Left lung (tissue), 10 donors: ENCODE measurements around the gene KCNIP4. TPM values are rescaled to one million over a fixed set of nuclear protein-coding genes. Genes with fewer than 3 reads are reported as not detected.

Experiments used
- ATAC-seq: fragments of 200-7000 bp; cut with Tn5 transposase; one replicate; pipeline ENCODE4 v1.9.1; 2020; ENCODE audit warnings: moderate library complexity
- DNase-seq, 4 donors: peaks; one replicate each; pipeline ENCODE4 v3.0.0-alpha.2; 2013 to 2020
- H3K27ac ChIP-seq, 2 donors: fragments of 200-600 bp; sonication (generic) in 1 of 2; one replicate each; pipeline versions ENCODE4 v1.5.0 to v1.8.0; 2020 to 2021
- H3K27me3 ChIP-seq, 2 donors: fragments of 200-600 bp; sonication (generic) in 1 of 2; one replicate each; pipeline versions ENCODE4 v1.5.0 to v1.8.0; 2020 to 2021
- H3K36me3 ChIP-seq, 2 donors: fragments of 200-600 bp; sonication (generic) in 1 of 2; one replicate each; pipeline versions ENCODE4 v1.5.0 to v1.8.0; 2020 to 2021
- H3K4me1 ChIP-seq, 2 donors: fragments of 200-600 bp; one replicate each; pipeline ENCODE4 v1.8.0; 2021
- H3K4me3 ChIP-seq, 2 donors: fragments of 200-600 bp; sonication (generic) in 1 of 2; one replicate each; pipeline versions ENCODE4 v1.5.0 to v1.8.0; 2020 to 2021; ENCODE audit warnings: mild to moderate bottlenecking in 1 of 2
- H3K9me3 ChIP-seq, 2 donors: fragments of 200-600 bp; sonication (generic) in 1 of 2; one replicate each; pipeline versions ENCODE4 v1.5.0 to v1.8.0; 2020 to 2021
- intact Hi-C, 2 donors: fragments of 100-400 bp; cut with DNase I; formaldehyde crosslinking; loops; one replicate each; pipeline versions ENCODE4 v1.11.2 to v1.14.2; 2022
- polyA plus RNA-seq, 6 donors: library from polyadenylated mRNA; unstranded; fragments of 120-200 nt; gene quantifications; one replicate each; pipeline ENCODE4 v1.2.1, GENCODE V29; 2013; ENCODE audit not compliant: insufficient read length in 6 of 6
- total RNA-seq, 2 donors: library from RNA; stranded (reverse); fragmentation: NEBNext Ultra II Directional; extraction: Animal tissue kit (Norgen Biotek cat#: 25700); gene quantifications; one replicate each; pipeline ENCODE4 v1.2.1, GENCODE V29; 2021
- TF ChIP-seq, protein P1 (sequence below), 2 donors: fragments of 200-600 bp; sonication (generic) in 1 of 2; IDR thresholded peaks; one replicate each; pipeline versions ENCODE4 v1.5.0 to v1.8.0; 2021; ENCODE audit warnings: antibody characterized with exemption in 2 of 2
- donor health status: DM: no; HTN: yes; CAD: no.
- donor health status: DM: no; HTN: no; CAD: no.

KCNIP4 gene
- total and polyA plus RNA-seq, 8 donors: 2.8 to 5.4 (median 4.9) TPM; not detected in 2

DNA sequence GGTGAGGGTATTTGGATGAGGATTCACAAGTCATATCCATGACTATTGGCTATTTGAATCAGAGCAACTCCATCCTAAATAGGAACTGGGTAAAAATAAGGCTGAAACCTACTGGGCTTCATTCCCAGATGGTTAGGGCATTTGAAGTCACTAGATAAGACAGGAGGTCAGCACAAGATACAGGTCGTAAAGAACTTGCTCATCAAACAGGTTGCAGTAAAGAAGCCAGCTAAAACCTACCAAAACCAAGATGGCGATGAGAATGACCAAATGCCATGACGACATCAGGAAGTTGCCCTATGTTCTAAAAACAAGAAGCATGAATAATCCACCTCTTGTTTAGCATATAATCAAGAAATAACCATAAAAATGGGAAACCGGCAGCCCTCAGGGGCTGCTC lies 1023.4 kb downstream of the KCNIP4 start:
- Histone ChIP-seq H3K27me3 (no peaks in the 10 kb centered on the region), H3K4me1 (no peaks in the 10 kb centered on the region), H3K27ac (no peak overlapping the region), H3K36me3 (no peaks in the 10 kb centered on the region), H3K9me3 (no peaks in the 10 kb centered on the region), H3K4me3 (no peak overlapping the region)
- ATAC-seq (no peak), DNase-seq (no peak)
- TF ChIP-seq, protein P1, sequence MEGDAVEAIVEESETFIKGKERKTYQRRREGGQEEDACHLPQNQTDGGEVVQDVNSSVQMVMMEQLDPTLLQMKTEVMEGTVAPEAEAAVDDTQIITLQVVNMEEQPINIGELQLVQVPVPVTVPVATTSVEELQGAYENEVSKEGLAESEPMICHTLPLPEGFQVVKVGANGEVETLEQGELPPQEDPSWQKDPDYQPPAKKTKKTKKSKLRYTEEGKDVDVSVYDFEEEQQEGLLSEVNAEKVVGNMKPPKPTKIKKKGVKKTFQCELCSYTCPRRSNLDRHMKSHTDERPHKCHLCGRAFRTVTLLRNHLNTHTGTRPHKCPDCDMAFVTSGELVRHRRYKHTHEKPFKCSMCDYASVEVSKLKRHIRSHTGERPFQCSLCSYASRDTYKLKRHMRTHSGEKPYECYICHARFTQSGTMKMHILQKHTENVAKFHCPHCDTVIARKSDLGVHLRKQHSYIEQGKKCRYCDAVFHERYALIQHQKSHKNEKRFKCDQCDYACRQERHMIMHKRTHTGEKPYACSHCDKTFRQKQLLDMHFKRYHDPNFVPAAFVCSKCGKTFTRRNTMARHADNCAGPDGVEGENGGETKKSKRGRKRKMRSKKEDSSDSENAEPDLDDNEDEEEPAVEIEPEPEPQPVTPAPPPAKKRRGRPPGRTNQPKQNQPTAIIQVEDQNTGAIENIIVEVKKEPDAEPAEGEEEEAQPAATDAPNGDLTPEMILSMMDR (IDR thresholded peaks at IDR 0.05): no peak
- intact Hi-C loops: no loop called here

DNA sequence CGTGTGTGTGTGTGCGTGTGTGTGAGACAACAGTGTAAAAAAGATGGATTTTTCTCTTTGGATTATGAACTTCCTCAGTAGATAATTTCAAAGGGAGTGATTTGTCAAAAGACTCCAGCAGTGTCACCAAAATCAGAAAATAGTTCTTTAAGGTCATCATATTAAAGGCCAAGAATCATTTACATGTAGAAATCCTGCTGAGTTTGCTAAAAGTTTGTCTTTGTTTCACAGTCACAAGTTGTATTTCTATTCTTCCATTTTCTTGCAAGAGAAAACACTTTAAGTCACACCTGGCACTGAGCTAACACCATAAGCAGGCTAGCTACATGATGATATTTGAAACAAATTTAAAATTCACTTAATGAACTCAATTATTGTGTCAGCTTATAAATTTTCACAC lies 1025.6 kb downstream of the KCNIP4 start:
- Histone ChIP-seq H3K36me3 (no peaks in the 10 kb centered on the region), H3K27ac (no peak overlapping the region), H3K27me3 (no peaks in the 10 kb centered on the region), H3K9me3 (no peaks in the 10 kb centered on the region), H3K4me3 (no peak overlapping the region), H3K4me1 (no peaks in the 10 kb centered on the region)
- intact Hi-C loops: no loop called here
- no peak for DNase-seq
- ATAC-seq: no peak
- TF ChIP-seq, protein P1 (IDR thresholded peaks at IDR 0.05): no peak

DNA sequence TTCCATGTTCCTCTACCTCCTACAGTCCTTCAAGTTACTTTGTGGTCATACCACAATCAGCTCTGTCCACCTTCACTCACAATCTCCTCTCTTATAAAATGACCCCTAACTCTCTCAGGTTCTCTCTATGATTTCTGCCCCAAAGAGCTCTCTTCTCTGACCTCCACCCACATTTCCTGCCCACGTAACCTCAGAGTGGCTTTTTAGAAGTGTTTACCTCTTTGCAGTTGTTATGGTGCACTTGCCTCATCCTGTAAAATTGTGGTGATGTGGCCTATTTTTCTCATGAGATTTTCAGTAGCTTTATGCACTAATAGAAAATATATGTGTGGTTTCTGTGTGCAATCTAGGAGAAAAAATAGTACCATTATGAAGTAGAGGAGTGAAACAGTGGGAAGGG lies 1032.5 kb downstream of the KCNIP4 start:
- H3K27ac ChIP-seq: no peak overlapping the region
- no peaks in the 10 kb centered on the region for H3K27me3 ChIP-seq
- ATAC-seq: no peak
- TF ChIP-seq, protein P1 (IDR thresholded peaks at IDR 0.05): no peak
- H3K4me3 ChIP-seq: no peak overlapping the region
- no peak for DNase-seq
- intact Hi-C loops: no loop called here
- no peaks in the 10 kb centered on the region for H3K4me1 ChIP-seq
- no peaks in the 10 kb centered on the region for H3K9me3 ChIP-seq
- no peaks in the 10 kb centered on the region for H3K36me3 ChIP-seq

DNA sequence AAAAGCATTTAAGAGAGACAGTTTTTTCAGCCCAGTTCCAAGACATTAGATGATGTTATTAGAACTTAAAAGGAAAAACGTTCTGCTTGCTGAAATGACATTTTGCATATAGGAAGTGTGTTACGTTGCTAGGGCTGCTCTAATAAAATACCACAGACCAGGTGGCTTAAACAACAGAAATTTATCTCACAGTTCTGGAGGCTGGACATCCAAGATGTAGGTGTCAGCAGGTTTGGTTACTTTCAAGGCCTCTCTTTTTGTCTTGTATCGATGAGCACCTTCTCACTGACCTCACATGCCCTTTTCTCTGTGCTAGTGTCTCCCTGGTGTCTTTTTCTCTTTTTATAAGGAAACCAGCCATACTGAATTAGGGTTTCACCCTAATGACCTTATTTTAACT lies 1043.6 kb downstream of the KCNIP4 start:
- intact Hi-C loops: no loop called here
- Histone ChIP-seq H3K27me3 (no peaks in the 10 kb centered on the region), H3K4me3 (no peak overlapping the region), H3K4me1 (no peaks in the 10 kb centered on the region), H3K36me3 (no peaks in the 10 kb centered on the region), H3K9me3 (no peaks in the 10 kb centered on the region), H3K27ac (no peak overlapping the region)
- TF ChIP-seq, protein P1 (IDR thresholded peaks at IDR 0.05): no peak
- ATAC-seq (no peak), DNase-seq (no peak)

DNA sequence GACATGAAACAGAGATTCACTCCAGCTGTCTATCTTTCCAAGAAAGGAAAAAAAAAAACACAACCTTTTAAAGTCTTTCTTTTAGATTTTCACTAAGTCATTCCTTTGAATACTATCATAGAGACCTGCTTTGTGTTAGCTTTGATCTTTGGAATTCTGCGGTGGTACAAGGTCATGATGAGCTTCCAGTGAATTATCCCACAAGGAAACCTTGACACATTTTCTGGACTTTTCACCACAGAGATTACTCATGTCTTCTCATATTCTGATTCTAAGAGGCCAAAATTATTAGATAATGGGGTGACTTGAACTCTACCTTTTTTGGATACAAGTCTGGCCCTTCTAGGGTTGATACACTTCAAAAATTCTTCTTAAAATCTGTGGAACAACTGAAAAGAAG lies 1046.7 kb downstream of the KCNIP4 start:
- no peaks in the 10 kb centered on the region for H3K9me3 ChIP-seq
- no peak overlapping the region for H3K27ac ChIP-seq
- no peaks in the 10 kb centered on the region for H3K27me3 ChIP-seq
- no peaks in the 10 kb centered on the region for H3K4me1 ChIP-seq
- intact Hi-C loops: no loop called here
- ATAC-seq: no peak
- DNase-seq: no peak
- no peak overlapping the region for H3K4me3 ChIP-seq
- no peaks in the 10 kb centered on the region for H3K36me3 ChIP-seq
- TF ChIP-seq, protein P1 (IDR thresholded peaks at IDR 0.05): no peak
